Measurements from ENCODE around the gene GTF2IRD1.
"Not testable (repeated sequence)": the region's sequence is repeated elsewhere in the genome, so short reads cannot be mapped to it uniquely, and the experiment has no call there.

Gene GTF2IRD1

DNA sequence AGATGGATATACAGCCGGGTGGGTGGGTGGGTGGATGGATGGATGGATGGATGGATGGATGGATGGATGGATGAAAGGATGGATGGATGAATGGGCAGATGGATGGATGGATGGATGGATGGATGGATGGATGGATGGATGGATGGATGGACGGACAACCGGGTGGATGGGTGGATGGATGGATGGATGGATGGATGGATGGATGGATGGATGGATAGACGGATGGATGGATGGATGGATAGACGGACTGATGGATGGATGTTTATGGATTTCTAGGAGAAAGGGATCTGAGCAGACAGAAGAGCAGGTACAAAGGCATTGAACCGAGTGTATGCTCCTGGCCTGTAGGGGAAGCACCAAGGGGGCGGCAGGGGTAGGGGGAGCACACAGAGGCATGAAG, 75.1 kb downstream of the GTF2IRD1 start:
- not testable (repeated sequence) for H3K36me3 ChIP-seq (ENCODE audit: control insufficient read depth, insufficient read depth, low read length); H3K27me3 ChIP-seq (ENCODE audit: control insufficient read depth, insufficient read depth, low read length); H3K4me3 ChIP-seq (ENCODE audit: low read length); H3K9me3 ChIP-seq (ENCODE audit: control insufficient read depth, low read length); H3K9ac ChIP-seq (ENCODE audit: low read length)
- H3K4me1 ChIP-seq (ENCODE audit: control insufficient read depth, insufficient read depth, low read length): peaks cover 33% of the 10 kb centered on the region

DNA sequence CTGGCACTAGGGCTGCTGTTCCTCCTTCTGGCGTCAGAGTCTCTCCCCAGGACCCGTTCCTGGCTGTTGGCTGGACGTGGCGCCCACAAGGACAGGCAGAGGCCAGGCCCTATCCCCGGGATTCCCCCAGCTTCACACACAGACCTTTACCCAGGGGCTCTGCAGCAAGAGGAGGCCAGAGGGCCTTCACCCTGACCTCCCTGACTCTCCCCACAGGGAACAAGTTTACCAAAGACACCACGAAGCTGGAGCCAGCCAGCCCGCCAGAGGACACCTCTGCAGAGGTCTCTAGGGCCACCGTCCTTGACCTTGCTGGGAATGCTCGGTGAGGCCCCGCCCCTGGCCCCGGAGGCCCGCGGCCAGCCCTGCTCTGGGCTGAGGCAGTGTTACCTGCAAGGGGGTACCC, 82.2 kb downstream of the GTF2IRD1 start:
- H3K27me3 ChIP-seq (ENCODE audit: control insufficient read depth, insufficient read depth, low read length): no peaks in the 10 kb centered on the region
- H3K4me3 ChIP-seq (ENCODE audit: low read length): no peak overlapping the region
- no peaks in the 10 kb centered on the region for H3K36me3 ChIP-seq (ENCODE audit: control insufficient read depth, insufficient read depth, low read length)
- H3K4me1 ChIP-seq (ENCODE audit: control insufficient read depth, insufficient read depth, low read length): no peaks in the 10 kb centered on the region
- H3K9ac ChIP-seq (ENCODE audit: low read length): no peak overlapping the region
- H3K9me3 ChIP-seq (ENCODE audit: control insufficient read depth, low read length): no peaks in the 10 kb centered on the region

DNA sequence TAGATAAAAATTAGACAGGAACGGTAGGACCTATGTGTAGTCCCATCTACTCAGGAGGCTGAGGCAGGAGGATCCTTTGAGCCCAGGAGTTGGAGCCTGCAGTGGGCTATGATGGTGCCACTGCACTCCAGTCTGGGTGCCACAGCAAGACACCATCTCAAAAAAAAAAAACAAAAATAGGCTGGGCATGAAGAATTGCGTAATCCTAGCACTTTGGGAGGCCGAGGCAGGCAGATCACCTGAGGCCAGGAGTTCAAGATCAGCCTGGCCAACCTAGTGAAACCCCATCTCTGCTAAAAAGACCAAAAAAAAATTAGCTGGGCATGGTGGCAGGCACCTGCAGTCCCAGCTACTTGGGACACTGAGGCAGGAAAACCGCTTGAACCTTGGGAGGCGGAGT, 88.2 kb downstream of the GTF2IRD1 start:
- H3K4me3 ChIP-seq (ENCODE audit: low read length); H3K36me3 ChIP-seq (ENCODE audit: control insufficient read depth, insufficient read depth, low read length); H3K9me3 ChIP-seq (ENCODE audit: control insufficient read depth, low read length); H3K27me3 ChIP-seq (ENCODE audit: control insufficient read depth, insufficient read depth, low read length); H3K9ac ChIP-seq (ENCODE audit: low read length): not testable (repeated sequence)
- H3K4me1 ChIP-seq (ENCODE audit: control insufficient read depth, insufficient read depth, low read length): peaks cover 33% of the 10 kb centered on the region

DNA sequence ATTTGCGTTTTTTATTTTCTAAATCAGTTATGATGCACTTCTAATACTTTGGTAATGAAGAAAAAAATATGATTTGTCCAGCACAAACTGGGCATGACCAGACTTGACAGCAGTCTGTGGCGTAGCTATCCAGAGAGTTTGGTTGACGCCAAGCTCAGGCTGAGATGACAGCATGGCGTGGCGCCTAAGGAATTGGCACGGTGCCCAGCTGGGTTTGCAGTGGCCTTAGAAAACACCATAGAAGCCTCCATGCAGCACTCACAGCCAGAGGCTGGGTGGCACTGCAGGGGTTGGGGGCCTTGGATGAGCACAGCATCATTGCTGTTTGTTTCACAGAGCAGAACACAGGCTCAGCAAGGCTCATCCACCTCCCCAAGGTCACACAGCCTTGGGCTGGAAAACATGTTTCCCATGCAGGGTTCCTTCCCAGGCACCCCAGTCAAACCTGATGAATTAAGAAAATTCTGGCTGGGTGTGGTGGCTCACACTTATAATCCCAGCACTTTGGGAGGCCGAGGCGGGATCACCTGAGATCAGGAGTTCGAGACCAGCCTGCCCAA, 88.9 kb downstream of the GTF2IRD1 start:
- Histone ChIP-seq H3K4me3 (ENCODE audit: low read length) (no peak overlapping the region), H3K9ac (ENCODE audit: low read length) (no peak overlapping the region), H3K36me3 (ENCODE audit: control insufficient read depth, insufficient read depth, low read length) (no peaks in the 10 kb centered on the region), H3K27me3 (ENCODE audit: control insufficient read depth, insufficient read depth, low read length) (no peaks in the 10 kb centered on the region), H3K9me3 (ENCODE audit: control insufficient read depth, low read length) (no peaks in the 10 kb centered on the region), H3K4me1 (ENCODE audit: control insufficient read depth, insufficient read depth, low read length) (peaks cover 33% of the 10 kb centered on the region)

DNA sequence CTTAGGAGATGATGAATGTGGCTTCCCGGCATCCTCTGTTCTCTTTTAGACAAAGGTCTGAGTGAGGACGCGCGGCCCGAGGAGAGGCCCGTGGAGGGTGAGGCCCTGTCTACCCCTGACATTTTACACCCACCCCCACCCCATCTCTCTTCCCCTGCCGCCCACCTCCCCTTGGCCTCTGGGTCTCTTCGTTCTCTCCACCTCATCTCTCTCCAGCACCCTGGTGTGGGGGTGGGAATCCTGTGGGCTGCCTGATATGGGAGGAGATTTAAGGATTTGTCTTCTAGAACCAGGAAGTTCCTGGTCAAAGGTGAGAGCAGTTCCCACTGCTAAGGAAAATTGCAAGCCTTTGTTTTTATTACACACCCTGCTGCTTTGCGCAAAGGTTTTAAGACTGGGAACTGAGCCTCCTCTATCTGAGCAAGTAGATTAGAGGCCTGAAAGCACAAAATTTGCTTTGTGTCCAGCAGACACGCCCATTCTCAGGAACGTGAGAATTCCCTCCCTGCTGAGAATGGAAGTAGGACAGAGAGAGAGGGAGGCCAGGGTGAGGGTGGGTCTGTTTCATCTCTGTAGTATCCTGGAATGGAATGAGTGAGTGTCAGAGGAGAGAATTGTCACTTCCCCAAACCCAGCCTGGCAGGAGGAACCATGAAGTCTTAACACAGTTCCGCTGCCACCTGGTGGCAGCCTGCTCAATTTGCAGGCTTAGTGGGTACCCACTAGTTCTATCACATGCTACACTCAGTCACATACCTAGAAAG, 91.2 kb downstream of the GTF2IRD1 start:
- Histone ChIP-seq H3K9ac (ENCODE audit: low read length) (no peak overlapping the region), H3K36me3 (ENCODE audit: control insufficient read depth, insufficient read depth, low read length) (no peaks in the 10 kb centered on the region), H3K9me3 (ENCODE audit: control insufficient read depth, low read length) (no peaks in the 10 kb centered on the region), H3K4me1 (ENCODE audit: control insufficient read depth, insufficient read depth, low read length) (peaks cover 33% of the 10 kb centered on the region), H3K4me3 (ENCODE audit: low read length) (no peak overlapping the region), H3K27me3 (ENCODE audit: control insufficient read depth, insufficient read depth, low read length) (no peaks in the 10 kb centered on the region)

DNA sequence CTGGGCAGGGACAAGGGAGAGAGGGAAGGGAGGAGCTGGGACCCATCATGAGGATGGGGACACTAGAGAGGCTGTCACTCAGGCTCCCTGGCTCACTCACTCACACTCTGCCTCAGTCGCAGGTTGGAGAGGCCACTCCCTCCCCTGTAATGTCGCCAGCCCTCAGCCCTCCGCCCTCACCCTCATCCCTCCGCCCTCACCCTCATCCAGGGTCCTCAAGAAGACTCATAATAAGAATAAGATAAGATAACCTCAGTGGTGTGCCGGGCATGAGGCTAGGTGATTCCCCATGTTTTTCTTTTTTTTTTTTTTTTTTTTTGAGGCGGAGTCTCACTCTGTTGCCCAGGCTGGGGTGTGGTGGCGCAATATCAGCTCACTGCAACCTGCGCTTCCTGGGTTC, 92.2 kb downstream of the GTF2IRD1 start:
- no peak overlapping the region for H3K9ac ChIP-seq (ENCODE audit: low read length)
- no peaks in the 10 kb centered on the region for H3K36me3 ChIP-seq (ENCODE audit: control insufficient read depth, insufficient read depth, low read length)
- H3K9me3 ChIP-seq (ENCODE audit: control insufficient read depth, low read length): no peaks in the 10 kb centered on the region
- no peaks in the 10 kb centered on the region for H3K27me3 ChIP-seq (ENCODE audit: control insufficient read depth, insufficient read depth, low read length)
- H3K4me3 ChIP-seq (ENCODE audit: low read length): peak overlapping the region; percentile 8
- peaks cover 33% of the 10 kb centered on the region for H3K4me1 ChIP-seq (ENCODE audit: control insufficient read depth, insufficient read depth, low read length)

DNA sequence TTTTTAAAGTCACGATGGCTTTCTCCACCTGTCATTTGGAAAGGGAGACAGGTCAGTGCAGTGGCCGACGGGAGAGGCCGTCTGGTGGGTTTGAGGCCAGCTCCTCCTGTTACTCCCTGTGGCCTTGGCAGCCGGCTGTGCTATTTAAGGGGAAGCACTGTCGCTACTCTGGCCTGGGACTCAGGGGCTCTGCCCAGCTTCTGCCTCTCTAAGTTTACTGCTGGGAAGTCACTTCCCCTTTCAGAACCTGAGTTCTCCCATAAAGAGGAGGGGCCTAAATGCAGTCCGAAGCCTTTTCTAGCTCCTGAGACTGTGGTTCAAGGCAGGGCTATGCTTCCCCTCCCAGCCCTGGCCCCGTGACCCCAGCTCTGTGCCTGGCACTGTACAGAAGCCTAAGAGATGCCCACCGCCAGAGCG, 99.9 kb downstream of the GTF2IRD1 start:
- not testable (repeated sequence) for H3K9me3 ChIP-seq (ENCODE audit: control insufficient read depth, low read length); H3K9ac ChIP-seq (ENCODE audit: low read length); H3K36me3 ChIP-seq (ENCODE audit: control insufficient read depth, insufficient read depth, low read length); H3K4me3 ChIP-seq (ENCODE audit: low read length); H3K27me3 ChIP-seq (ENCODE audit: control insufficient read depth, insufficient read depth, low read length); H3K4me1 ChIP-seq (ENCODE audit: control insufficient read depth, insufficient read depth, low read length)

DNA sequence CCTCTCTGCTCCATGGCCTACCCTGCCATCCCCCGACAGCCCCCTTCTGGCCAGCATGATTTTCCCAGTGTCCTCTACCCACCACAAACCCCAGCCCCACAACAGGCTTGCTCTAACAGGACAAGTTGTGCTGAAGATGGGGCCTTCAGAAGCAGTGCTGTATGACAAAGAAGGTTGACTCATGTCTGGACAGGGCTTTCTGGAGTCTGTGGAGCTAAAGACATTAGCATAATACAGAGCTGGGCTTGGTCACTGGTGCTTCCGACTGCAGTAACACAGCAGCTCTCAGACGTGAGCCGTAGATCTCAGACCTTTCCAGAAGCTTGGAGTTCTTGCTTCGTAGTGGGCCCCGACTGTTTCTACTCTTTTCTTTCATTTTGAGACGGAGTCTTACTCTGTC, 100.5 kb downstream of the GTF2IRD1 start:
- H3K9ac ChIP-seq (ENCODE audit: low read length): no peak overlapping the region
- H3K4me3 ChIP-seq (ENCODE audit: low read length): no peak overlapping the region
- H3K36me3 ChIP-seq (ENCODE audit: control insufficient read depth, insufficient read depth, low read length): no peaks in the 10 kb centered on the region
- H3K4me1 ChIP-seq (ENCODE audit: control insufficient read depth, insufficient read depth, low read length): no peaks in the 10 kb centered on the region
- H3K27me3 ChIP-seq (ENCODE audit: control insufficient read depth, insufficient read depth, low read length): no peaks in the 10 kb centered on the region
- H3K9me3 ChIP-seq (ENCODE audit: control insufficient read depth, low read length): no peaks in the 10 kb centered on the region

DNA sequence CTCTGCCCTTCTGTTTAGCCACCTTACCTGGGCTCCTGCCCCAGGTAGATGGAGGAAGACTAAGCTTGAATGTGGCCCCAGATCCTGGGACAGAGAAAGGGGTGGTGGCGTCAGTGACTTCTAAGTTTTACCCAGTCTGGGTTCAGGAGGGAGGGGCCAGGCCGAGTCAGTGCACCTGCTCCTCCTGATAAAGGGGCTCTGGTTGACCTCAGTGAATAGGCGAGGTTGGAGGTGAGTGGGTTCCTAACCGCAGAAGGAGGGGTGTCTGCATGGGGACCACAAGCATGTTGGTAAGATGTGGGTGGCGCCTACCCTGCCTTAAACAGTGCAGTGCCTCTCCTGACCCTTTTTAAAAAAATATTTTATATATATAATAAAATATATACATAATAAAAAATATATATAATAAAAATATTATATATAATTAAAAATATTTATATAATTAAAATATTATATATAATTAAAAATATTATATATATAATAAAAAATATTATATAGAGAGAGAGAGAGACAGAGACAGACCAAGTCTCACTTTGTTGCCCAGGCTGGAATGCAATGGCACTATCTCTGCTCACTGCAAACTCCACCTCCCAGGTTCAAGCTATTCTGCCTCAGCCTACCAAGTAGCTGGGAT, 106.5 kb downstream of the GTF2IRD1 start:
- no peaks in the 10 kb centered on the region for H3K27me3 ChIP-seq (ENCODE audit: control insufficient read depth, insufficient read depth, low read length)
- H3K36me3 ChIP-seq (ENCODE audit: control insufficient read depth, insufficient read depth, low read length): no peaks in the 10 kb centered on the region
- no peaks in the 10 kb centered on the region for H3K4me1 ChIP-seq (ENCODE audit: control insufficient read depth, insufficient read depth, low read length)

DNA sequence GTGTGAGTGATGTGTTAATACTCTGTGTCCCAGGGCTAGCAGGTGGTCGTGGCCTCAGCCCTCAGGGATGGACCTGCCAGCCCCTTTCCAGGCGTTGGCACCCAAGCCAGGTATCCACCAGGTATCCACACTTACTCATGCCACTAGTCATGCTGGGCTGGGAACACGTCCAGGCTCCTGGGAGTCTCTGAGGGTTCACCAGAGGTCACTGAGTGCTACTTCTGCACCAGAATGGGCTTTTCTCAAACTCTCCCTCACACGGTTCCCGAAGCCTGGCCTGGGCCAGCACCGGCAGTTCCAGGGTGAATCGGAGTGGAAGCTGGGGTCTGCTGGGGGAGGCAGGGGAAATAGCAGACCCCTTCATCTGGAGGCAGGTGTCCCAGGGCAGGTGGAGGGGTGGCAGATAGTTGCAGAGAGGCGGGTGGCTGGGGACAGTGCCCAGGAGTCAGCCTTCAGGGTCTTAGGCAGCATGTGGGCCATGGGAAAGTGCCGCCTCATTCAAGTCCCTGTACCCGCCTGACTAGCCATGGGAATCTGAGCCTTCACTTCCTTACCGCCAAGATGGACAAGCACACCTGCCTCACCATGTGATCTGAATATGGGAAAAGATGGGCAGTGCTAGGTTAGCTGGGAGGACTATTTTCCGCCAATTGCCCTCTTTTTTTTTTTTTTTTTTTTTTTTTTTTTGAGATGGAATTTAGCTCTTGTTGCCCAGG, 108.3 kb downstream of the GTF2IRD1 start:
- H3K4me3 ChIP-seq (ENCODE audit: low read length): no peak overlapping the region
- H3K27me3 ChIP-seq (ENCODE audit: control insufficient read depth, insufficient read depth, low read length): no peaks in the 10 kb centered on the region
- no peaks in the 10 kb centered on the region for H3K4me1 ChIP-seq (ENCODE audit: control insufficient read depth, insufficient read depth, low read length)
- no peaks in the 10 kb centered on the region for H3K36me3 ChIP-seq (ENCODE audit: control insufficient read depth, insufficient read depth, low read length)
- no peak overlapping the region for H3K9ac ChIP-seq (ENCODE audit: low read length)
- H3K9me3 ChIP-seq (ENCODE audit: control insufficient read depth, low read length): no peaks in the 10 kb centered on the region

More for the DNA sequence above, 106.5 kb downstream of the GTF2IRD1 start:
- Histone ChIP-seq H3K4me3 (ENCODE audit: low read length) (no peak overlapping the region), H3K9me3 (ENCODE audit: control insufficient read depth, low read length) (no peaks in the 10 kb centered on the region), H3K9ac (ENCODE audit: low read length) (no peak overlapping the region)

DNA sequence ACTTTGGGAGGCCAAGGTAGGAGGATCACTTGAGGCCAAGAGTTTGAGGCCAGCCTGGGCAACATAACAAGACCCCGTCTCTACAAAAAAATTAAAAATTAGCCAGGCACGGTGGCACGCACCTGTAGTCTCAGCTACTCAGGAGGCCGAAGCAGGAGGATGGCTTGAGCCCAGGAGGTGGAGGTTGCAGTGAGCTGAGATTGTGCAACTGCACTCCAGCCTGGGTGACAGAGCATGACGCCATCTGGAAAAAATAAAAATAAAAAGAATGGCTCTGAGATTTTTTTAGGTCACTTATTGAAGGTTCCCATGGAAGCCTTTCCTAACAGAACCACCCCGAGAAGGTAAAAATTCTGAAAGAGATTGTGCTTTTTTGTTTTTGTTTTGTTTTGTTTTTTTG, 109.9 kb downstream of the GTF2IRD1 start:
- not testable (repeated sequence) for H3K4me3 ChIP-seq (ENCODE audit: low read length); H3K36me3 ChIP-seq (ENCODE audit: control insufficient read depth, insufficient read depth, low read length); H3K9ac ChIP-seq (ENCODE audit: low read length); H3K9me3 ChIP-seq (ENCODE audit: control insufficient read depth, low read length); H3K4me1 ChIP-seq (ENCODE audit: control insufficient read depth, insufficient read depth, low read length); H3K27me3 ChIP-seq (ENCODE audit: control insufficient read depth, insufficient read depth, low read length)

DNA sequence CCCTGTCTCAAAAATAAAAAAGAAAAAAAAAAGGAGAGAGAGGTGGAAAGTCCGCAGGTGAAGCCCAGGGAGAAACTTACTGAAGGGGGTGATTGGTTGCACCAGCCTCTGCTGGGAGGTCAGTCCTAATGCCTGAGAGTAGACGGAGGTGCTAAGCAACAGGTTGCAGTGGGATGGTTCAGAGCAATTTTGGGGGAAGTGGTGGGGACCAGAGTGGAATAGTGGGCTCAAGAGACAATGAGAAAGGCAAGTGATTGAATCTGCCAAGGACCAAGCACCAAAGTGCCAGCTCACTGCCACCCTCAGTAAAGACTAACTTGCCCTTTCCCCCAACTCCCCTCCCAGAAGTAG, 113.6 kb downstream of the GTF2IRD1 start:
- Histone ChIP-seq H3K4me3 (ENCODE audit: low read length) (no peak overlapping the region), H3K9me3 (ENCODE audit: control insufficient read depth, low read length) (no peaks in the 10 kb centered on the region), H3K27me3 (ENCODE audit: control insufficient read depth, insufficient read depth, low read length) (no peaks in the 10 kb centered on the region), H3K4me1 (ENCODE audit: control insufficient read depth, insufficient read depth, low read length) (peaks cover 2% of the 10 kb centered on the region), H3K9ac (ENCODE audit: low read length) (no peak overlapping the region), H3K36me3 (ENCODE audit: control insufficient read depth, insufficient read depth, low read length) (no peaks in the 10 kb centered on the region)

Data from mucosa of stomach (tissue), 1 donor.